GM23248 (cell line): ENCODE measurements around the gene NUP205. TPM values are rescaled to one million over a fixed set of nuclear protein-coding genes. Genes with fewer than 3 reads are reported as not detected.
A peak's percentile ranks its signal among the peaks of the same experiment; 100 is the strongest.

ENCODE experiments used
- DNase-seq: peaks from one replicate; pipeline ENCODE4 v3.0.0-alpha.2; 2015
- H2AFZ ChIP-seq: fragments of 200-600 bp; sonication (generic); 2 replicates; pipeline ENCODE4 v1.6.1; 2016; ENCODE audit warnings: antibody characterized with exemption
- H3F3A ChIP-seq: fragments of 200-600 bp; sonication (generic); 2 replicates; pipeline ENCODE4 v1.6.1; 2016; ENCODE audit warnings: mild to moderate bottlenecking, antibody characterized with exemption, mixed run types; ENCODE audit not compliant: insufficient read depth
- H3K27ac ChIP-seq: fragments of 200-600 bp; sonication (generic); 2 replicates; pipeline ENCODE4 v1.5.1; 2016; ENCODE audit warnings: mild to moderate bottlenecking
- H3K27me3 ChIP-seq: fragments of 200-600 bp; sonication (generic); replicated peaks from 2 replicates; pipeline ENCODE4 v1.6.1; 2016; ENCODE audit warnings: mild to moderate bottlenecking; ENCODE audit not compliant: insufficient read depth
- H3K36me3 ChIP-seq: fragments of 200-600 bp; sonication (generic); 2 replicates; pipeline ENCODE4 v1.6.1; 2016; ENCODE audit warnings: low read depth, mild to moderate bottlenecking
- H3K4me1 ChIP-seq: fragments of 200-600 bp; sonication (generic); 2 replicates; pipeline ENCODE4 v1.6.1; 2016; ENCODE audit warnings: mild to moderate bottlenecking; ENCODE audit not compliant: insufficient read depth
- H3K4me2 ChIP-seq: fragments of 200-600 bp; sonication (generic); one replicate; pipeline ENCODE4 v1.6.1; 2016; ENCODE audit warnings: mild to moderate bottlenecking; ENCODE audit not compliant: unreplicated experiment
- H3K4me3 ChIP-seq: fragments of 200-600 bp; sonication (generic); 2 replicates; pipeline ENCODE4 v1.5.1; 2016; ENCODE audit warnings: mild to moderate bottlenecking
- H3K79me2 ChIP-seq: fragments of 200-600 bp; sonication (generic); 2 replicates; pipeline ENCODE4 v1.6.1; 2016; ENCODE audit warnings: mild to moderate bottlenecking; ENCODE audit not compliant: insufficient read depth
- H3K9ac ChIP-seq: fragments of 200-600 bp; sonication (generic); 2 replicates; pipeline ENCODE4 v1.6.1; 2016; ENCODE audit warnings: mild to moderate bottlenecking
- H3K9me2 ChIP-seq: fragments of 200-600 bp; sonication (generic); 2 replicates; pipeline ENCODE4 v1.6.1; 2016; ENCODE audit warnings: mixed run types, mild to moderate bottlenecking, moderate library complexity; ENCODE audit not compliant: insufficient read depth
- H3K9me3 ChIP-seq: fragments of 200-600 bp; sonication (generic); one replicate; pipeline ENCODE4 v1.6.1; 2017; ENCODE audit warnings: low read depth
- H4K20me1 ChIP-seq: fragments of 200-600 bp; sonication (generic); 2 replicates; pipeline ENCODE4 v1.6.0; 2016; ENCODE audit not compliant: insufficient read depth
- EZH2 ChIP-seq: fragments of 200-600 bp; sonication (generic); IDR thresholded peaks from 2 replicates; pipeline ENCODE4 v1.6.1; 2018; ENCODE audit warnings: antibody characterized with exemption, mild to moderate bottlenecking; ENCODE audit not compliant: insufficient read depth, poor library complexity, severe bottlenecking
- EZH2phosphoT487 ChIP-seq: fragments of 200-600 bp; sonication (generic); IDR thresholded peaks from 2 replicates; pipeline ENCODE4 v1.6.1; 2018; ENCODE audit warnings: antibody characterized with exemption, moderate library complexity, mild to moderate bottlenecking, low read depth; ENCODE audit not compliant: insufficient read depth
- WGBS, 2 experiments: methylation state at CpG; one replicate each; pipeline ENCODE4 v1.1.6; 2015 to 2017; ENCODE audit warnings: low lambda C conversion rate in 2 of 2, low coverage in 1 of 2; ENCODE audit errors: missing lambda C conversion rate in 2 of 2; 5-methylcytosine and 5-hydroxymethylcytosine counted together
- in situ Hi-C: fragments of 300-500 bp; cut with MboI; formaldehyde crosslinking; loops from 2 replicates; pipeline ENCODE4 v1.15.0; 2020
- polyA plus RNA-seq: library from polyadenylated mRNA; unstranded; fragments of >200 nt; fragmentation: Nextera tagmentation; extraction: Ambion mirVana; gene quantifications from 2 replicates; pipeline ENCODE4 v1.2.1, GENCODE V29; 2016
- total RNA-seq: library from RNA; depleted of rRNA; stranded (reverse); fragments of >200 nt; shearing (Covaris generic); gene quantifications from 2 replicates; pipeline ENCODE4 v1.2.3, GENCODE V29; 2014

NUP205 gene
- total and polyA plus RNA-seq, 2 experiments from 2014 or later: 18.5 to 31.8 TPM

- H3K9me3 ChIP-seq: no peaks in the 10 kb centered on the region
- H2AFZ ChIP-seq: peak overlapping the region; percentile 97
- H3K4me3 ChIP-seq: peak overlapping the region; percentile 99
- in situ Hi-C loops: no loop called here
- no peak for TF ChIP-seq EZH2phosphoT487
- TF ChIP-seq EZH2: no peak
- H3K9ac ChIP-seq: peak overlapping the region; percentile 100
- 0 out of 2 replicates have a peak overlapping the region, but pooled peaks have one; percentile 100 for H3K27ac ChIP-seq
- peaks cover 29% of the 10 kb centered on the region for H3K4me1 ChIP-seq
- no peaks in the 10 kb centered on the region for H4K20me1 ChIP-seq
- no peak for DNase-seq
- no peaks in the 10 kb centered on the region for H3K27me3 ChIP-seq
- peaks cover 24% of the 10 kb centered on the region for H3F3A ChIP-seq
- peaks cover 33% of the 10 kb centered on the region for H3K79me2 ChIP-seq
- WGBS, 2 experiments: 70 to 76% methylated on average over 14 of the region's 14 CpGs
- no peaks in the 10 kb centered on the region for H3K9me2 ChIP-seq
- H3K36me3 ChIP-seq: no peaks in the 10 kb centered on the region
- peak overlapping the region; percentile 67 for H3K4me2 ChIP-seq
Observed at GRCh38 chr7:135661311-135662122, 103.8 kb downstream of the NUP205 start.

GRCh38 chr7:135662123-135662372 is 104.3 kb downstream of the NUP205 start:
- no peaks in the 10 kb centered on the region for H3K9me3 ChIP-seq
- no peaks in the 10 kb centered on the region for H3K36me3 ChIP-seq
- WGBS, 2 experiments: 14 to 18% methylated on average over 12 to 17 of the region's 17 CpGs
- H3K4me2 ChIP-seq: peak overlapping the region; percentile 67
- in situ Hi-C loops: no loop called here
- H3K4me3 ChIP-seq: peak overlapping the region; percentile 99
- H4K20me1 ChIP-seq: no peaks in the 10 kb centered on the region
- H3K27me3 ChIP-seq: no peaks in the 10 kb centered on the region
- H3K9ac ChIP-seq: peak overlapping the region; percentile 100
- H3K79me2 ChIP-seq: peaks cover 38% of the 10 kb centered on the region
- H2AFZ ChIP-seq: peak overlapping the region; percentile 97
- no peaks in the 10 kb centered on the region for H3K9me2 ChIP-seq
- peaks cover 29% of the 10 kb centered on the region for H3K4me1 ChIP-seq
- H3F3A ChIP-seq: peaks cover 28% of the 10 kb centered on the region
- DNase-seq: no peak
- TF ChIP-seq EZH2 (no peak), EZH2phosphoT487 (no peak)
- peak overlapping the region; percentile 100; the same call in 1 of the 2 replicates for H3K27ac ChIP-seq

GRCh38 chr7:135662373-135663114 is 104.8 kb downstream of the NUP205 start, which contains the start of gene STMP1:
STMP1 (plus strand) TSS chr7:135662514.
- Histone ChIP-seq H2AFZ (peak within 1 kb of the TSS; percentile 97), H3K4me3 (peak within 1 kb of the TSS; percentile 99), H3F3A (peaks cover 28% of the 10 kb centered on the region), H3K9me2 (no peaks in the 10 kb centered on the region), H3K27me3 (no peaks in the 10 kb centered on the region), H3K27ac (peak within 1 kb of the TSS; percentile 100), H3K36me3 (no peaks in the 10 kb centered on the region), H3K79me2 (peaks cover 43% of the 10 kb centered on the region), H3K4me2 (peak within 1 kb of the TSS; percentile 95), H4K20me1 (no peaks in the 10 kb centered on the region), H3K4me1 (peaks cover 29% of the 10 kb centered on the region), H3K9me3 (no peaks in the 10 kb centered on the region), H3K9ac (peak within 1 kb of the TSS; percentile 100)
- 1% methylated on average over 39 to 53 of the region's 60 CpGs for WGBS, 2 experiments
- DNase-seq: peak; percentile 99
- in situ Hi-C loops: no loop called here
- TF ChIP-seq EZH2phosphoT487 (no peak), EZH2 (no peak)

GRCh38 chr7:135664046-135664589 is 106.4 kb downstream of the NUP205 start:
- H3K4me2 ChIP-seq: peak overlapping the region; percentile 95
- 10 to 24% methylated on average over 3 of the region's 3 CpGs for WGBS, 2 experiments
- H3K4me3 ChIP-seq: peak overlapping the region; percentile 99
- H3K27ac ChIP-seq: peak overlapping the region; percentile 100
- no peaks in the 10 kb centered on the region for H3K9me3 ChIP-seq
- no peaks in the 10 kb centered on the region for H3K36me3 ChIP-seq
- H3K9me2 ChIP-seq: no peaks in the 10 kb centered on the region
- no peaks in the 10 kb centered on the region for H4K20me1 ChIP-seq
- no peaks in the 10 kb centered on the region for H3K27me3 ChIP-seq
- peaks cover 59% of the 10 kb centered on the region for H3K79me2 ChIP-seq
- no peak overlapping the region for H2AFZ ChIP-seq
- peak; percentile 76 for DNase-seq
- H3K4me1 ChIP-seq: peaks cover 32% of the 10 kb centered on the region
- peaks cover 29% of the 10 kb centered on the region for H3F3A ChIP-seq
- in situ Hi-C loops: no loop called here
- no peak for TF ChIP-seq EZH2
- TF ChIP-seq EZH2phosphoT487: no peak
- H3K9ac ChIP-seq: peak overlapping the region; percentile 100
